Neutrophil (primary cell): ENCODE data around the gene MPDZ.

Source experiments
- H3K27ac ChIP-seq: fragments of 200-600 bp; sonication (generic); 2 replicates; pipeline ENCODE4 v1.5.1; 2016; ENCODE audit warnings: mild to moderate bottlenecking, moderate library complexity
- H3K27me3 ChIP-seq: fragments of 200-600 bp; sonication (generic); 2 replicates; pipeline ENCODE4 v1.6.0; 2016; ENCODE audit warnings: mild to moderate bottlenecking
- H3K36me3 ChIP-seq: fragments of 200-600 bp; sonication (generic); 2 replicates; pipeline ENCODE4 v1.5.1; 2017
- H3K4me1 ChIP-seq, 2 experiments: fragments of 200-600 bp in 1 of 2; sonication (generic) in 1 of 2; 1 replicate in 1 of 2; 2 replicates in 1 of 2; pipeline versions ENCODE4 v1.5.1 to v1.6.1; 2013 to 2016; ENCODE audit warnings: low read depth in 1 of 2, low read length in 1 of 2, mild to moderate bottlenecking in 1 of 2, moderate library complexity in 1 of 2; ENCODE audit not compliant: control insufficient read depth in 1 of 2, insufficient read depth in 1 of 2
- H3K4me3 ChIP-seq, 2 experiments: fragments of 200-600 bp in 1 of 2; sonication (generic) in 1 of 2; 1 replicate in 1 of 2; 2 replicates in 1 of 2; pipeline ENCODE4 v1.5.1; 2013 to 2016; ENCODE audit warnings: low read depth in 1 of 2, low read length in 1 of 2, mild to moderate bottlenecking in 1 of 2, moderate library complexity in 1 of 2
- H3K9me3 ChIP-seq: fragments of 200-600 bp; sonication (generic); 2 replicates; pipeline ENCODE4 v1.5.1; 2016
- CTCF ChIP-seq: fragments of 200-600 bp; sonication (generic); IDR thresholded peaks from 2 replicates; pipeline ENCODE4 v1.5.1; 2016; ENCODE audit warnings: antibody characterized with exemption

Gene MPDZ

DNA sequence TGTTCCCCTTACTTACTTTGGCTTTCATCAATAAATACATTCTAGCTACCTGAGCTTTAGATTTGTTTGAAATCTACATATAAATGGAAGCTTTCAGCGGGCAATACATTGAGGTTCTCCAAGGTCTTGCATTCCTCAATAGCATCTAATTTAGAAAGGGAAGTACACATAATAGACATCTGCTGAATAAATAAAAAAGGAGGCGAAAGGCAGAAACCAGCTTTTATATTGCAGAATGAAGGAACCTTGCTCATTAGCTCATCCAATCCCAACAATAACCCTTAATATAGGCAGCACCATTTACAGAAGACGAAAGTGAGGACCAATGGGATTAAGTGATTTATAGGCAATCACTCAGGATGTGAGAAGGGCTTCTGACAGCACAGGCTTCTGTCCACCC is 147.5 kb downstream of the MPDZ start:
- H3K9me3 ChIP-seq, result no peaks in the 10 kb centered on the region
- H3K27me3 ChIP-seq, result no peaks in the 10 kb centered on the region
- no peak overlapping the region for H3K4me3 ChIP-seq
- no peak for TF ChIP-seq CTCF
- no peaks in the 10 kb centered on the region for H3K36me3 ChIP-seq
- no peaks in the 10 kb centered on the region for H3K4me1 ChIP-seq
- no peak overlapping the region for H3K27ac ChIP-seq

- Histone ChIP-seq H3K9me3 (no peaks in the 10 kb centered on the region), H3K27me3 (no peaks in the 10 kb centered on the region), H3K4me3 (no peak overlapping the region), H3K4me1 (no peaks in the 10 kb centered on the region), H3K27ac (no peak overlapping the region), H3K36me3 (no peaks in the 10 kb centered on the region)
- no peak for TF ChIP-seq CTCF
Measured at GRCh38 chr9:13131416-13131815, 148.1 kb downstream of the MPDZ start.

GRCh38 chr9:13128266-13128860 is 151.1 kb downstream of the MPDZ start:
- H3K27ac ChIP-seq, result no peak overlapping the region
- H3K27me3 ChIP-seq, result no peaks in the 10 kb centered on the region
- no peaks in the 10 kb centered on the region for H3K4me1 ChIP-seq
- no peaks in the 10 kb centered on the region for H3K36me3 ChIP-seq
- TF ChIP-seq CTCF, result no peak
- H3K4me3 ChIP-seq, result no peak overlapping the region
- H3K9me3 ChIP-seq, result no peaks in the 10 kb centered on the region

GRCh38 chr9:13127131-13127530 is 152.4 kb downstream of the MPDZ start:
- Histone ChIP-seq H3K9me3 (no peaks in the 10 kb centered on the region), H3K4me1 (no peaks in the 10 kb centered on the region), H3K4me3 (no peak overlapping the region), H3K27ac (no peak overlapping the region), H3K36me3 (no peaks in the 10 kb centered on the region), H3K27me3 (no peaks in the 10 kb centered on the region)
- TF ChIP-seq CTCF, result no peak

GRCh38 chr9:13125261-13125660 is 154.2 kb downstream of the MPDZ start:
- Histone ChIP-seq H3K4me3 (no peak overlapping the region), H3K27me3 (no peaks in the 10 kb centered on the region), H3K9me3 (no peaks in the 10 kb centered on the region), H3K36me3 (no peaks in the 10 kb centered on the region), H3K27ac (no peak overlapping the region), H3K4me1 (no peaks in the 10 kb centered on the region)
- TF ChIP-seq CTCF, result no peak
